GM10248 (cell line): ENCODE results near the gene ZNF512B.
"Not testable (repeated sequence)": the region's sequence is repeated elsewhere in the genome, so short reads cannot be mapped to it uniquely, and the experiment has no call there.

Experiments
- CTCF ChIA-PET: fragments of 300-600 bp; sonication (Branson Sonifier 250); formaldehyde crosslinking; extraction: SDS; loops from one replicate; lab custom pipeline; 2021; ENCODE audit warnings: antibody characterized with exemption; lab: Yijun Ruan, JAX
- POLR2A ChIA-PET: fragments of 350-650 bp; sonication (Branson Sonifier 250); formaldehyde crosslinking; extraction: SDS; loops from one replicate; lab custom pipeline; 2020; ENCODE audit warnings: antibody characterized with exemption; lab: Yijun Ruan, JAX
- DNase-seq: peaks from one replicate; pipeline ENCODE4 v3.0.0; 2012; ENCODE audit errors: extremely low spot score
- CTCF ChIP-seq: IDR thresholded peaks from 2 replicates; pipeline ENCODE4 v1.5.1; 2012; ENCODE audit warnings: mild to moderate bottlenecking, low read depth; ENCODE audit errors: extremely low read depth, missing control alignments, control extremely low read depth

ZNF512B gene

GRCh38 chr20:63973160-63973479, 3.4 kb upstream of the ZNF512B start:
- CTCF ChIA-PET: interaction anchor here (0.8 to 4.6 kb wide), 19 partner anchors 9 to 435 kb away, joined by 3 to 33 read pairs (median 6); partner anchors contain the start of gene C20orf204
- POLR2A ChIA-PET: interaction anchor here (0.6 kb wide), 1 partner anchor 10 kb away, joined by 4 read pairs; no protein-coding TSS in a partner anchor
- TF ChIP-seq CTCF: no peak
- DNase-seq: no peak

GRCh38 chr20:63972312-63973159, 2.8 kb upstream of the ZNF512B start:
- DNase-seq: no peak
- no peak for TF ChIP-seq CTCF
- CTCF ChIA-PET: interaction anchor here (1.0 to 4.6 kb wide), 7 partner anchors 19 to 91 kb away, joined by 3 to 33 read pairs (median 7); partner anchors contain the start of gene C20orf204
- POLR2A ChIA-PET: interaction anchor here (0.6 kb wide), 1 partner anchor 10 kb away, joined by 4 read pairs; no protein-coding TSS in a partner anchor

- CTCF ChIA-PET: interaction anchor here (4.6 kb wide), 1 partner anchor 66 kb away, joined by 33 read pairs; the partner anchor contains the start of gene C20orf204
- POLR2A ChIA-PET, DNase-seq: not testable (repeated sequence)
Measured at GRCh38 chr20:63971960-63972311, 2.2 kb upstream of the ZNF512B start.

- DNase-seq: no peak
- CTCF ChIA-PET: no interaction called here
- TF ChIP-seq CTCF: no peak
- POLR2A ChIA-PET: no interaction called here
Measured at GRCh38 chr20:63970714-63971431, 1.1 kb upstream of the ZNF512B start.

GRCh38 chr20:63968928-63969760, 586 bp downstream of the ZNF512B start:
- POLR2A ChIA-PET: interaction anchor here (1.0 kb wide), 1 partner anchor 10 kb away, joined by 3 read pairs; the partner anchor contains the start of gene SAMD10
- CTCF ChIA-PET: interaction anchor here (1.8 kb wide), 1 partner anchor 11 kb away, joined by 10 read pairs; the partner anchor contains the start of genes PRPF6 and SAMD10
- no peak for TF ChIP-seq CTCF
- no peak for DNase-seq

- ChIA-PET CTCF (interaction anchor here (1.8 kb wide), 1 partner anchor 12 kb away, joined by 10 read pairs; the partner anchor contains the start of genes PRPF6 and SAMD10), POLR2A (interaction anchor here (1.0 kb wide), 1 partner anchor 11 kb away, joined by 3 read pairs; the partner anchor contains the start of gene SAMD10)
- TF ChIP-seq CTCF: no peak
- DNase-seq: no peak
Measured at GRCh38 chr20:63968136-63968927, 1.4 kb downstream of the ZNF512B start.
